Loucy (cell line): ENCODE data around the gene TIFAB.
A peak's percentile ranks its signal among the peaks of the same experiment; 100 is the strongest.

Source experiments
- H2AFZ ChIP-seq: fragments of 200-600 bp; sonication (generic); 2 replicates; pipeline ENCODE4 v1.6.0; 2016; ENCODE audit warnings: antibody characterized with exemption, mild to moderate bottlenecking, low read length, moderate library complexity
- H3F3A ChIP-seq: fragments of 200-600 bp; 2 replicates; pipeline ENCODE4 v1.6.0; 2016; ENCODE audit warnings: antibody characterized with exemption, low read depth, mild to moderate bottlenecking
- H3K27me3 ChIP-seq: fragments of 200-600 bp; sonication (generic); 2 replicates; pipeline ENCODE4 v1.6.1; 2014; ENCODE audit warnings: low read length, mild to moderate bottlenecking; ENCODE audit not compliant: insufficient read depth, poor library complexity, severe bottlenecking
- H3K36me3 ChIP-seq: fragments of 200-600 bp; sonication (generic); 2 replicates; pipeline ENCODE4 v1.6.1; 2016; ENCODE audit warnings: low read length; ENCODE audit not compliant: insufficient read depth
- H3K4me1 ChIP-seq: fragments of 200-600 bp; sonication (generic); 2 replicates; pipeline ENCODE4 v1.5.1; 2014; ENCODE audit warnings: low read length, mild to moderate bottlenecking; ENCODE audit not compliant: insufficient read depth, poor library complexity, severe bottlenecking
- H3K4me2 ChIP-seq: fragments of 200-600 bp; sonication (generic); 2 replicates; pipeline ENCODE4 v1.6.0; 2014; ENCODE audit warnings: antibody characterized with exemption, low read length, low read depth, mild to moderate bottlenecking; ENCODE audit not compliant: poor library complexity, severe bottlenecking
- H3K4me3 ChIP-seq: fragments of 200-600 bp; sonication (generic); 2 replicates; pipeline ENCODE4 v1.5.1; 2014; ENCODE audit warnings: low read length, mild to moderate bottlenecking, mixed read lengths; ENCODE audit not compliant: poor library complexity, severe bottlenecking
- H3K79me2 ChIP-seq: fragments of 200-600 bp; sonication (generic); 2 replicates; pipeline ENCODE4 v1.6.1; 2014; ENCODE audit warnings: low read length; ENCODE audit not compliant: insufficient read depth
- H3K9ac ChIP-seq: fragments of 200-600 bp; sonication (generic); 2 replicates; pipeline ENCODE4 v1.6.0; 2014; ENCODE audit warnings: mild to moderate bottlenecking, low read depth, low read length, moderate library complexity; ENCODE audit not compliant: poor library complexity, severe bottlenecking
- H3K9me2 ChIP-seq: fragments of 200-600 bp; sonication (generic); replicated peaks from 2 replicates; pipeline ENCODE4 v1.6.1; 2016; ENCODE audit warnings: low read depth, low read length, mixed read lengths
- H3K9me3 ChIP-seq: fragments of 200-600 bp; sonication (generic); 2 replicates; pipeline ENCODE4 v1.6.1; 2014; ENCODE audit warnings: mild to moderate bottlenecking, antibody characterized with exemption, low read length, low read depth; ENCODE audit not compliant: insufficient read depth
- H4K20me1 ChIP-seq: fragments of 200-600 bp; sonication (generic); 2 replicates; pipeline ENCODE4 v1.6.0; 2014; ENCODE audit warnings: antibody characterized with exemption, low read length, mild to moderate bottlenecking; ENCODE audit not compliant: insufficient read depth, poor library complexity, severe bottlenecking
- CTCF ChIP-seq: fragments of 200-600 bp; sonication (generic); conservative IDR thresholded peaks from 2 replicates; pipeline ENCODE4 v1.5.1; 2014; ENCODE audit warnings: mild to moderate bottlenecking, antibody characterized with exemption, low read length
- EZH2phosphoT487 ChIP-seq: fragments of 200-600 bp; IDR thresholded peaks from 2 replicates; pipeline ENCODE4 v1.6.1; 2018; ENCODE audit warnings: antibody characterized with exemption, mild to moderate bottlenecking, moderate library complexity, borderline replicate concordance

Gene TIFAB

GRCh38 chr5:135402031-135402430 lies 50.1 kb downstream of the TIFAB start:
- 0 out of 2 replicates have a peak, but pooled peaks cover 5% of the 10 kb centered on the region for H3F3A ChIP-seq
- H3K9me3 ChIP-seq, result no peaks in the 10 kb centered on the region
- peaks cover 16% of the 10 kb centered on the region for H4K20me1 ChIP-seq
- TF ChIP-seq EZH2phosphoT487 (no peak), CTCF (no peak)
- H3K9ac ChIP-seq, result no peak overlapping the region
- no peaks in the 10 kb centered on the region for H3K36me3 ChIP-seq
- peaks cover 5% of the 10 kb centered on the region for H3K27me3 ChIP-seq
- H3K79me2 ChIP-seq, result peaks cover 41% of the 10 kb centered on the region
- H3K4me3 ChIP-seq, result no peak overlapping the region
- H3K4me1 ChIP-seq, result peaks cover 26% of the 10 kb centered on the region
- no peaks in the 10 kb centered on the region for H3K9me2 ChIP-seq
- no peak overlapping the region for H3K4me2 ChIP-seq
- H2AFZ ChIP-seq, result no peak overlapping the region

- no peak overlapping the region for H3K9ac ChIP-seq
- no peaks in the 10 kb centered on the region for H3K36me3 ChIP-seq
- H3K9me3 ChIP-seq, result no peaks in the 10 kb centered on the region
- peaks cover 5% of the 10 kb centered on the region for H3K27me3 ChIP-seq
- H3K79me2 ChIP-seq, result peaks cover 52% of the 10 kb centered on the region
- H3K4me2 ChIP-seq, result no peak overlapping the region
- H3K4me3 ChIP-seq, result no peak overlapping the region
- TF ChIP-seq CTCF (no peak), EZH2phosphoT487 (no peak)
- 0 out of 2 replicates have a peak, but pooled peaks cover under 1% of the 10 kb centered on the region for H3F3A ChIP-seq
- H2AFZ ChIP-seq, result no peak overlapping the region
- H4K20me1 ChIP-seq, result peaks cover 28% of the 10 kb centered on the region
- H3K4me1 ChIP-seq, result peaks cover 32% of the 10 kb centered on the region
- H3K9me2 ChIP-seq, result no peaks in the 10 kb centered on the region
These were observed 51.3 kb downstream of the TIFAB start for GRCh38 chr5:135400866-135401265.

DNA sequence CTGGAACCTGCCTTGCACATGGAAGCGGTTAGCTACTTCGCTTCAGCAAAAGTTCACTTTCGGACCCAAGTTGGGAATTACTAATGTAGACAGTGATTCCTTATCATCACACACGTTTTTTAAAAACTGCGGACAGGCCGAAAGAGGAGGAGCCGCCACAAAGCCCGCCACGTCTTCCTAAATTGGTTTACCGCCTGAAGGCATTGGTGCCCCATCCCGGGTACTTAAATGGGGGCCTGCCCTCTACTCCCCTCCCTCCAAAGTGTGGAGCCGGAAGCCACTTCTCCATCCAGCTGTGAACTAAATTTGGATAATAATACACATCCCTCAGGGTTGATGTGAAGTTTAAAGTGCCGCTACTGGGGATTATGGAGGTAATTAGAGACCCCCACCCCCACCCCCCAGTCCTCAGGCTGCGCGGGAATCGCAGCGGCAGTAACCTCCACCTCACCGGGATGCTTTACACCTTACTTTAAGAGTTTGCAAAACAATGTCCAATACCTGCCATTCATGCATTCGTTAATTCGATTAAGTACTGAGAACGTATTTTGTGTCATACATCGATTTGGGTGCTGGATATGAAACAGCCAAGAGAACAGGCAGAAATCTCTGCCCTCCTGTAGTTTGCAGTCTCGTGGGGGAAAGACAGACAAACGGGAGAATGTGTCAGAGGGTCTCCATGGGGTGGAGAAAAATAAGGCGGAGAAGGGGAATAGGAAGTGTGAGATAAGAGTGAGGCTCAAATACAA lies 52.2 kb downstream of the TIFAB start:
- peaks cover 37% of the 10 kb centered on the region for H4K20me1 ChIP-seq
- no peaks in the 10 kb centered on the region for H3F3A ChIP-seq
- no peaks in the 10 kb centered on the region for H3K36me3 ChIP-seq
- peak overlapping the region; percentile 95 for H3K4me2 ChIP-seq
- no peaks in the 10 kb centered on the region for H3K9me2 ChIP-seq
- H3K27me3 ChIP-seq, result peaks cover 5% of the 10 kb centered on the region
- TF ChIP-seq EZH2phosphoT487 (no peak), CTCF (no peak)
- H3K4me1 ChIP-seq, result peaks cover 41% of the 10 kb centered on the region
- H3K4me3 ChIP-seq, result peak overlapping the region; percentile 84
- H2AFZ ChIP-seq, result peak overlapping the region; percentile 83
- peak overlapping the region; percentile 99 for H3K9ac ChIP-seq
- H3K9me3 ChIP-seq, result no peaks in the 10 kb centered on the region
- H3K79me2 ChIP-seq, result peaks cover 61% of the 10 kb centered on the region
